Osteoblast (primary cell): ENCODE measurements around the gene GOLGA2. TPM values are rescaled to one million over a fixed set of nuclear protein-coding genes. Genes with fewer than 3 reads are reported as not detected.
A peak's percentile ranks its signal among the peaks of the same experiment; 100 is the strongest.

Source experiments
- DNase-seq: peaks from one replicate; pipeline ENCODE4 v3.0.0; 2011; ENCODE audit warnings: low spot score, mixed read lengths; ENCODE audit not compliant: insufficient read length; ENCODE audit errors: missing footprints
- H2AFZ ChIP-seq: 2 replicates; pipeline ENCODE4 v1.6.0; 2011; ENCODE audit warnings: mild to moderate bottlenecking, low read length
- H3K27ac ChIP-seq: 2 replicates; pipeline ENCODE4 v1.5.1; 2011; ENCODE audit warnings: mild to moderate bottlenecking, low read depth, low read length, moderate library complexity
- H3K27me3 ChIP-seq: 2 replicates; pipeline ENCODE4 v1.6.0; 2012; ENCODE audit warnings: mild to moderate bottlenecking, control low read depth, inconsistent platforms, low read length, moderate library complexity; ENCODE audit not compliant: insufficient read depth
- H3K36me3 ChIP-seq: 2 replicates; pipeline ENCODE4 v1.5.1; 2011; ENCODE audit warnings: mild to moderate bottlenecking, low read length, control low read depth, moderate library complexity; ENCODE audit not compliant: insufficient read depth
- H3K4me1 ChIP-seq: 2 replicates; pipeline ENCODE4 v1.5.1; 2011; ENCODE audit warnings: mild to moderate bottlenecking, low read length, control low read depth, moderate library complexity; ENCODE audit not compliant: insufficient read depth
- H3K4me2 ChIP-seq: 2 replicates; pipeline ENCODE4 v1.6.0; 2011; ENCODE audit warnings: mild to moderate bottlenecking, low read length; ENCODE audit not compliant: insufficient read depth
- H3K4me3 ChIP-seq: fragments of 200-600 bp; sonication (generic); 3 replicates; pipeline ENCODE4 v1.5.1; 2012; ENCODE audit warnings: mild to moderate bottlenecking, low read length, inconsistent platforms; ENCODE audit not compliant: insufficient read depth
- H3K79me2 ChIP-seq: 2 replicates; pipeline ENCODE4 v1.6.0; 2012; ENCODE audit warnings: mild to moderate bottlenecking, low read length, control low read depth, inconsistent platforms; ENCODE audit not compliant: insufficient read depth
- H3K9me3 ChIP-seq: 2 replicates; pipeline ENCODE4 v1.5.1; 2011; ENCODE audit warnings: low read depth, low read length, control low read depth
- H4K20me1 ChIP-seq: 2 replicates; pipeline ENCODE4 v1.6.0; 2012; ENCODE audit warnings: mild to moderate bottlenecking, low read length, control low read depth; ENCODE audit not compliant: insufficient read depth
- CTCF ChIP-seq: IDR thresholded peaks from 2 replicates; pipeline ENCODE4 v1.5.1; 2011; ENCODE audit warnings: mild to moderate bottlenecking, low read depth, low read length, moderate library complexity; ENCODE audit errors: extremely low read depth
- total RNA-seq: library from RNA; depleted of rRNA; stranded (reverse); fragments of >200 nt; gene quantifications from 2 replicates; pipeline ENCODE4 v1.2.3, GENCODE V29; 2012

GOLGA2 gene
- total RNA-seq, 1 donor = 121 TPM

GRCh38 chr9:128247226-128247803 lies 28.5 kb downstream of the GOLGA2 start:
- Histone ChIP-seq H3K79me2 (no peaks in the 10 kb centered on the region), H3K27me3 (no peaks in the 10 kb centered on the region), H2AFZ (no peak overlapping the region), H3K9me3 (no peaks in the 10 kb centered on the region), H3K36me3 (no peaks in the 10 kb centered on the region), H4K20me1 (no peaks in the 10 kb centered on the region), H3K4me3 (no peak overlapping the region), H3K4me2 (no peak overlapping the region), H3K27ac (no peak overlapping the region), H3K4me1 (peaks cover 11% of the 10 kb centered on the region)
- TF ChIP-seq CTCF = no peak
- DNase-seq = peak; percentile 57

GRCh38 chr9:128246471-128246870 lies 29.3 kb downstream of the GOLGA2 start:
- Histone ChIP-seq H4K20me1 (no peaks in the 10 kb centered on the region), H2AFZ (no peak overlapping the region), H3K4me1 (peaks cover 11% of the 10 kb centered on the region), H3K4me2 (no peak overlapping the region), H3K4me3 (no peak overlapping the region), H3K27ac (no peak overlapping the region), H3K27me3 (no peaks in the 10 kb centered on the region), H3K9me3 (no peaks in the 10 kb centered on the region), H3K79me2 (no peaks in the 10 kb centered on the region), H3K36me3 (no peaks in the 10 kb centered on the region)
- peak; percentile 73 for DNase-seq
- TF ChIP-seq CTCF = no peak

- Histone ChIP-seq H3K4me3 (no peak overlapping the region), H2AFZ (peak overlapping the region; percentile 43)
- DNase-seq = peak; percentile 97
Measured at GRCh38 chr9:128245421-128246151, 30.2 kb downstream of the GOLGA2 start.

More at GRCh38 chr9:128245421-128246151, 30.2 kb downstream of the GOLGA2 start:
- H3K9me3 ChIP-seq = no peaks in the 10 kb centered on the region
- no peaks in the 10 kb centered on the region for H4K20me1 ChIP-seq
- no peak overlapping the region for H3K27ac ChIP-seq
- H3K27me3 ChIP-seq = no peaks in the 10 kb centered on the region
- no peak for TF ChIP-seq CTCF
- H3K4me1 ChIP-seq = peaks cover 11% of the 10 kb centered on the region
- H3K4me2 ChIP-seq = peak overlapping the region; percentile 72
- no peaks in the 10 kb centered on the region for H3K36me3 ChIP-seq
- H3K79me2 ChIP-seq = no peaks in the 10 kb centered on the region
